ENCODE results near the gene S100B.
"Not testable (repeated sequence)": the region's sequence is repeated elsewhere in the genome, so short reads cannot be mapped to it uniquely, and the experiment has no call there.

Gene S100B

DNA sequence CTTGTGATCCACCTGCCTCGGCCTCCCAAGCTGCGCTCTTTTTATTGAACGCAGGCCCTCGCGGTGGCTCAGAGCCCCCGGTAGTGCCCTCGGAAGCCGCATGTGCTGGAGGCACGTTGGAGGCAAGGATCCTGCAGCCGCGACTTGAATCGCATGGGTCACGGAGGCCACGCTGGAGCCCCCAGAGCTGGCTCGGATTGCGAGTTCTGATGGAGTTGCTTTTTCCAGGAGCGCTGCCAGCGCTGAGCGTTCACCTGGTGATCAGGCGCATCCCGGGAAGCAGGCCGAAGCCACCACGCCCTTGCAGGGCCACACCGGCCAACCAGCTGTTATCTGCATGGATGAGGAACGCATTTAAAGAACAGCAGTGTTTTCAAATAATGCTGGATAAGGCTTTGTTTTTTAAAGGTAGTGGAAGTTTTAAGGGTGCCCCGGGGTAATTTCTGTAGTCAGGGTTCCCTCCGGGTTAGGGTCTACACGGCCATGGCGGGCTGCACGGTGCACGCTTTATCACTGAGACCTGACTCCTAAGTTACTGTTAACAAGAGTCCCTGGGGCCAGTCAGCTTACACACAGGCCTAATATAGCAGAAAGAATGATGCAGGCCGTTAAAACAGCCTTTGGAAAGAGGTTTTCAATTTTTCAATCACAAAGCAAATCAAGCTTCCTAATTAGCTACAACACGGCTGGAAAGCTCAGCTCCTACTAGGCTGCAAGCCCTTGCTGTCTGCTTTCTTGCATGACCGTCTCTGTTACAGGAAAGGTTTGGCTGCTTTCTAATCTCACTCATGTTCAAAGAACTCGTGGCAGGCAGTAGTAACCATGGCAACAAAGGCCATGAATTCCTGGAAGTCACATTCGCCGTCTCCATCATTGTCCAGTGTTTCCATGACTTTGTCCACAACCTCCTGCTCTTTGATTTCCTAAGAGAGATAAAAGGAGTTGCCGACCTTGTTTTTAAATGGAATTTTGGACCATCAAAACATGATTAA lies 6.0 kb downstream of the S100B start:
- no peak overlapping the region for H3K27ac ChIP-seq
- TF ChIP-seq, protein P1, sequence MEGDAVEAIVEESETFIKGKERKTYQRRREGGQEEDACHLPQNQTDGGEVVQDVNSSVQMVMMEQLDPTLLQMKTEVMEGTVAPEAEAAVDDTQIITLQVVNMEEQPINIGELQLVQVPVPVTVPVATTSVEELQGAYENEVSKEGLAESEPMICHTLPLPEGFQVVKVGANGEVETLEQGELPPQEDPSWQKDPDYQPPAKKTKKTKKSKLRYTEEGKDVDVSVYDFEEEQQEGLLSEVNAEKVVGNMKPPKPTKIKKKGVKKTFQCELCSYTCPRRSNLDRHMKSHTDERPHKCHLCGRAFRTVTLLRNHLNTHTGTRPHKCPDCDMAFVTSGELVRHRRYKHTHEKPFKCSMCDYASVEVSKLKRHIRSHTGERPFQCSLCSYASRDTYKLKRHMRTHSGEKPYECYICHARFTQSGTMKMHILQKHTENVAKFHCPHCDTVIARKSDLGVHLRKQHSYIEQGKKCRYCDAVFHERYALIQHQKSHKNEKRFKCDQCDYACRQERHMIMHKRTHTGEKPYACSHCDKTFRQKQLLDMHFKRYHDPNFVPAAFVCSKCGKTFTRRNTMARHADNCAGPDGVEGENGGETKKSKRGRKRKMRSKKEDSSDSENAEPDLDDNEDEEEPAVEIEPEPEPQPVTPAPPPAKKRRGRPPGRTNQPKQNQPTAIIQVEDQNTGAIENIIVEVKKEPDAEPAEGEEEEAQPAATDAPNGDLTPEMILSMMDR (conservative IDR thresholded peaks at IDR 0.05): no peak

DNA sequence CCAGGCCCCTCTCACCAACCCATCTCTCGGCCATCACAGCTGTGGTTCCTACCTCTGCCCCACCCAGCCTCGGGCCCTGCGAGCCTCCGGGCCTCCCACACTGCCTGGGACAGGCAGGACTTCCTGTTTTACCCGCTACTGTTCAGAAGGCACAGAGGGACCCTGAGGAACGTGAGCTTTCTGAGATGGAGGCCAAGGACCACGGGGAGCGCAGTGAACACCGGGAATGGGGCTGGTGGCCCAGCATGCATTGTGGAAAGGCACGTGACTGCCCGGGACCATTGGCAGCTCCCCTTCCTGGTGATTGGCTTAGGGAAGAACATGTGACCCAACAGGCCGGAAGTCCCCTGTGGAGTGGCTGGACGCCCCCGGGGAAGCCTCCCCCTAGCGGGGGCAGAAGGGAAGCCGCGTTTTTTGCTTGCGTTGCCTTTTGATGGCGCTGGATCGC lies 7.0 kb downstream of the S100B start:
- H3K27ac ChIP-seq: no peak overlapping the region
- TF ChIP-seq, protein P1 (conservative IDR thresholded peaks at IDR 0.05): no peak

DNA sequence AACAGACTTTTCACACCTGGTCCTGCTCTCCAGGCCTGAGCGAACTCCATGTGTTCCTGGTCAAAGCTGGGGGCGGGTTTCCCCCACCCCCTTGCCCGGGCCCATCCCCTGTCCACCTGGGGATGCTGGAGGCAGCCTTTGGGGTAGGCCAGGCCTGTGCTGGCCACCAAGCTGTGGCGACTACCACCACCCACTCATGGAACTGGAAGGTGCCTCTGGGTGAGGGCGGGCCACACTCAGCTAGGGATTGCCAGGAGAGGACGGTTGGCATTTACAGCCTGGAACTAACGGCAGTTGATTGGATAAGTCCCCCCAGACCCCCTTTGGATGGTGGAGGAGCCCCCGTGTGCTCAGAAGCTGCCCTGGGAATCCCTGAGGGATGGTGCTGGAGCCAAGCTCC lies 7.9 kb downstream of the S100B start:
- TF ChIP-seq, protein P1 (conservative IDR thresholded peaks at IDR 0.05): no peak
- H3K27ac ChIP-seq: no peak overlapping the region

DNA sequence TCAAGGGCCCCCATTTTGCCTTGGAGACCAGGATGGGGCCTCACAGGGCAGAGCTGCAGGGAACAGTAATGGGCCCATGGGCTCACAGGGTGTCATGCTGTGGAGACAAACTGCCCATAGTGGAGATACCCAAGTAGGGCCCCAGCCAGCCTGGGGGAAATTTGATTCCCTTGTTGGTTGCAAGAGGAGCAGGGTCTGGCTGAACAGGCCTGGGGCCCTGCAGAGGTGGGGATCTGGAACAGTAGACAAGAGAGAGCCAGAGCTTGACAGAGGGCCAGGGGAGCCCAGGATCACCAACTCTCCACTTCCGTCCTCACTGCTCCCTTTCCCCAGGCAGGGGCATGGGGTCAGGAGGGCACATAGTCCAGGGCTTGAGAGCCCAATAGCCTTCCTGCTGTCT lies 8.7 kb downstream of the S100B start:
- TF ChIP-seq, protein P1 (conservative IDR thresholded peaks at IDR 0.05): no peak
- H3K27ac ChIP-seq: no peak overlapping the region

DNA sequence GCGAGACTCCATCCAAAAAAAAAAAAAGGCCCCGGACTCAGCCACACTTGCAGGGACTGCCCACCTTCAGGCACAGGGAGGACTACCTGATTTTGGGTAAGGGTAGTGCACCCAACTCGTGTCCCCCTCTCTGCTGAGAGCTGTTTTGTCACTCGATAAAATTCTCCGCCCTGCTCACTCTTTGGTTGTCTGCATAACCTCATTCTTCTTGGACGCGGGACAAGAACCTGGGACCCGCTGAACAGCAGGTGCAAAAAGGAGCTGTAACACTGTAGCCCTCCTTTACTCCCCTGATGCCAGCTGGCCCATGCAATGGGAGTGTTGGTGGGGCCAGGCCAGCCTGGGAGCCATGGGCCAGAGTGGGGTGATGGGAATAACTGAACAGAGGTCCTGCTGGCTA lies 10.6 kb downstream of the S100B start:
- TF ChIP-seq, protein P1 (conservative IDR thresholded peaks at IDR 0.05): no peak

DNA sequence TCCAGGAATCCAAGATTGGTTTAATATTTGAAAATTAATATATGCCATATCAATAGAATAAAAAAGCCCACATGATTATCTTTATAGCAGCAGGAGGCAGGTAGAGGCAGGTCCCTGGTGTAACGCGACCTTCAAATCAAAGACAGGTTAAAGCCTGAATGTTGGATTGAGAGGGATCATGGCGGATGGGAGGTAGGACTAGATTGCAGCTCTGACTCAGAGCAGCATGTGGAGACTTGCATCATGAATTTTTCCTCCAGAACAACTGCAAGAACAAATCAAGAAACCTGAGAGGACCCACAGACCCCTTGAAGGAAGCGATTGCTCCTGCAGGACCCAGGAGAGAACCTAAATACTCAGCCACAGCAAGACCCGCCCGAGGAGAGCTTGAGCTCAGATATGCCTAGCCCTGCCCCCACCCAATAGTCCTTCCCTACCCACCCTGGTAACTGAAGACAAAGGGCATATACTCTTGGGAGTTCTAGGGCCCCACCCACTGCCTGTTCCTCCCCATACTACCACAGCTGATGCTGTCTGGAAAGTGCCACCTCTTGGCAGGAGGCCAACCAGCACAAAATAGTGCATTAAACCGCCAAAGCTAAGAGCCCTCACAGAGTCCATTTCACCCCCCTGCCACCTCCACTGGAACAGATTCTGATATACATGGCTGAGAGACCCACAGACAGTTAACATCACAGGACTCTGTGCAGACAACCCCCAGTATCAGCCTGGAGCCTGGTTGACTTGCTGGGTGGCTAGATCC lies 19.5 kb downstream of the S100B start:
- TF ChIP-seq, protein P1 (conservative IDR thresholded peaks at IDR 0.05): no peak
- H3K27ac ChIP-seq: no peak overlapping the region

More for the DNA sequence above, 10.6 kb downstream of the S100B start:
- H3K27ac ChIP-seq: no peak overlapping the region

DNA sequence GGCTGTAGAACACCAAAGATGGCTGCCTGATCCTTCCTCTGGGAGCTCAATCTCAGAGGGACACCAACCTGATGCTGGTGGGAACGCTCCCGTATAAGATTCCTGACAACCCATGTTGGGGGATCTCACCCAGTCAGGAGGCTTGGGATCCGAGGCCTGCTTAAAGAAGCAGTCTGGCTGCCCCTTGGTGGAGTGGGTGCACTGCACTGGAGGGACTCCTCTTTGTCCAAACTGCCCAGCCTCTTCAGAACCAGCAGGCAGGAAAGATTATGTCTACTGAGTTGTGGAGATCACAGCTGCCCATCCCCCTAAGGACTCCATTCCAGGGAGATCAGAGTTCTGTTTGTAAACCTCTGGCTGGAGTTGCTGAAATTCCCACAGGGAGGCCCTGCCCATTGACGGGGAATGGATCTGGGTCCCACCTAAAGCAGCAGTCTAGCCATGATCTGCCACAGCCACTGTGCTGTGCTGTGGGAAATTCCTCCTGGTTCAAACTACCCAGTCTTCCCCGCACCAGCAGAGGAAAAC lies 23.0 kb downstream of the S100B start:
- no peak overlapping the region for H3K27ac ChIP-seq
- TF ChIP-seq, protein P1 (conservative IDR thresholded peaks at IDR 0.05): no peak

DNA sequence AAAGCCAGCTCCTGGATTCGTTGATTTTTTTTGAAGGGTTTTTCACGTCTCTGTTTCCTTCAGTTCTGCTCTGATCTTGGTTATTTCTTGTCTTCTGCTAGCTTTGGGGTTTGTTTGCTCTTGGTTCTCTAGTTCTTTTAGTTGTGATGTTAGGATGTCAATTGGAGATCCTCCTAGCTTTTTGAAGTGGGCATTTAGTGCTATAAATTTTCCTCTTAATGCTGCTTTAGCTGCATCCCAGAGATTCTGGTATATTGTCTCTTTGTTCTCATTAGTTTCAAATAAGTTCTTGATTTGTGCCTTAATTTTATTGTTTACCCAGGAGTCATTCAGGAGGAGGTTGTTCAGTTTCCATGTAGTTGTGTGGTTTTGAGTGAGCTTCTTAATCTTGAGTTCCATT lies 25.5 kb downstream of the S100B start:
- not testable (repeated sequence) for H3K27ac ChIP-seq

DNA sequence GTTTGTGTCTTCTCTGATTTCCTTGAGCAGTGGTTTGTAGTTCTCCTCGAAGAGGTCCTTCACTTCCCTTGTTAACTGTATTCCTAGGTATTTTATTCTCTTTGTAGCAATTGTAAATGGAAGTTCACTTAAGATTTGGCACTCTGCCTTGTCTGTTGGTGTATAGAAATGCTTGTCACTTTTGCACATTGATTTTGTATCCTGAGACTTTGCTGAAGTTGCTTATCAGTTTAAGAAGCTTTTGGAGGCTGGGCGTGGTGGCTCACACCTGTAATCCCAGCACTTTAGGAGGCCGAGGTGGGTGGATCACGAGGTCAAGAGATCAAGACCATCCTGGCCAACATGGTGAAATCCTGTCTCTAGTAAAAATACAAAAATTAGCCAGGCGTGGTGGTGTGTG lies 27.1 kb downstream of the S100B start:
- H3K27ac ChIP-seq: not testable (repeated sequence)
